Gastrocnemius medialis (tissue), 4 donors: ENCODE data around the gene PPP1R16B. TPM values are rescaled to one million over a fixed set of nuclear protein-coding genes. Genes with fewer than 3 reads are reported as not detected.

ENCODE experiments used
- ATAC-seq, 2 donors: fragments of 150-250 bp; one replicate each; pipeline ENCODE4 v1.9.1; 2016
- DNase-seq, 2 donors: peaks; one replicate each; pipeline ENCODE4 v3.0.0-alpha.2; 2019
- H3K27ac ChIP-seq, 4 donors: fragments of 200-600 bp; sonication (generic); 1 replicate in 1 of 4; 2 replicates in 3 of 4; pipeline ENCODE4 v1.5.1; 2016 to 2018; ENCODE audit warnings: mild to moderate bottlenecking in 2 of 4, moderate library complexity in 1 of 4
- H3K27me3 ChIP-seq, 3 donors: fragments of 200-600 bp; sonication (generic) in 2 of 3; 1 replicate in 1 of 3; 2 replicates in 2 of 3; pipeline versions ENCODE4 v1.5.1 to v1.6.0; 2016 to 2019; ENCODE audit warnings: mild to moderate bottlenecking in 1 of 3, moderate library complexity in 1 of 3
- H3K36me3 ChIP-seq, 2 donors: fragments of 200-600 bp; sonication (generic) in 1 of 2; one replicate each; pipeline ENCODE4 v1.5.1; 2017 to 2018
- H3K4me1 ChIP-seq, 2 donors: fragments of 200-600 bp; sonication (generic) in 1 of 2; one replicate each; pipeline ENCODE4 v1.5.1; 2016 to 2017; ENCODE audit warnings: mild to moderate bottlenecking in 2 of 2
- H3K4me3 ChIP-seq, 4 donors: fragments of 200-600 bp; sonication (generic) in 3 of 4; 1 replicate in 1 of 4; 2 replicates in 3 of 4; pipeline ENCODE4 v1.5.1; 2016 to 2019; ENCODE audit warnings: mild to moderate bottlenecking in 2 of 4
- H3K9me3 ChIP-seq, 3 donors: fragments of 200-600 bp; sonication (generic) in 2 of 3; 1 replicate in 1 of 3; 2 replicates in 2 of 3; pipeline ENCODE4 v1.5.1; 2016 to 2019
- CTCF ChIP-seq, 5 experiments: fragments of 450-650 bp in 3 of 5; fragments of 200-600 bp in 2 of 5; sonication (generic) in 2 of 5; IDR thresholded peaks in 4 of 5; conservative IDR thresholded peaks in 1 of 5; 1 replicate in 4 of 5; 2 replicates in 1 of 5; pipeline ENCODE4 v1.5.1; 2016 to 2019; ENCODE audit warnings: antibody characterized with exemption in 5 of 5, mild to moderate bottlenecking in 3 of 5, moderate library complexity in 3 of 5
- POLR2A ChIP-seq, 2 donors: fragments of 450-650 bp; IDR thresholded peaks; one replicate each; pipeline ENCODE4 v1.6.1; 2017; ENCODE audit warnings: antibody characterized with exemption in 2 of 2, mild to moderate bottlenecking in 2 of 2, moderate library complexity in 2 of 2
- in situ Hi-C, 4 donors: fragments of 200-750 bp; cut with MboI; loops; one replicate each; pipeline versions ENCODE4 v1.15.0 to v1.8.0; 2017; ENCODE audit warnings: low sequenced_read_pairs in 4 of 4
- intact Hi-C: fragments of 100-400 bp; cut with DNase I; formaldehyde crosslinking; loops from one replicate; pipeline ENCODE4 v1.15.1; 2023; ENCODE audit warnings: low total_unique reads
- total RNA-seq, 4 donors: library from RNA; depleted of rRNA; stranded (reverse); fragments of >200 nt; gene quantifications; one replicate each; pipeline versions ENCODE4 v1.1.0 to v1.2.3, GENCODE V29; 2016

PPP1R16B gene
- total RNA-seq, 4 donors from 2014 or later, result 0.16 to 2.4 (median 0.59) TPM

GRCh38 chr20:38830356-38830755, 24.9 kb downstream of the PPP1R16B start:
- ATAC-seq (no peak), DNase-seq (no peak)
- intact Hi-C loops (no loop called here), in situ Hi-C loops (no loop called here)
- H3K4me3 ChIP-seq, result no peak overlapping the region
- no peaks in the 10 kb centered on the region for H3K9me3 ChIP-seq
- TF ChIP-seq CTCF (IDR thresholded peaks at IDR 0.05 in 4 of 5, conservative IDR thresholded peaks at IDR 0.05 in 1 of 5) (no peak), POLR2A (IDR thresholded peaks at IDR 0.05) (no peak)
- no peaks in the 10 kb centered on the region for H3K36me3 ChIP-seq
- H3K27me3 ChIP-seq, result peaks cover 0 to 2% (median 0%) of the 10 kb centered on the region in 3 donors
- H3K4me1 ChIP-seq, result peaks cover 0 to 11% of the 10 kb centered on the region in 2 donors
- H3K27ac ChIP-seq, result no peak overlapping the region

- in situ Hi-C loops, result no loop called here
- H3K4me1 ChIP-seq, result peaks cover 0 to 5% of the 10 kb centered on the region in 2 donors
- DNase-seq, result no peak
- H3K36me3 ChIP-seq, result no peaks in the 10 kb centered on the region
- no peak overlapping the region for H3K4me3 ChIP-seq
- no peak overlapping the region for H3K27ac ChIP-seq
- TF ChIP-seq POLR2A (IDR thresholded peaks at IDR 0.05) (no peak), CTCF (IDR thresholded peaks at IDR 0.05 in 4 of 5, conservative IDR thresholded peaks at IDR 0.05 in 1 of 5) (no peak)
- intact Hi-C loops, result no loop called here
- no peak for ATAC-seq
- H3K27me3 ChIP-seq, result peaks cover 0 to 2% (median 0%) of the 10 kb centered on the region in 3 donors
- H3K9me3 ChIP-seq, result no peaks in the 10 kb centered on the region
These were observed 25.7 kb downstream of the PPP1R16B start for GRCh38 chr20:38831049-38831691.

- no peak overlapping the region for H3K4me3 ChIP-seq
- H3K36me3 ChIP-seq, result no peaks in the 10 kb centered on the region
- in situ Hi-C loops (no loop called here), intact Hi-C loops (no loop called here)
- peaks cover 0 to 2% (median 0%) of the 10 kb centered on the region in 3 donors for H3K27me3 ChIP-seq
- ATAC-seq (no peak), DNase-seq (no peak)
- no peaks in the 10 kb centered on the region for H3K4me1 ChIP-seq
- no peak overlapping the region for H3K27ac ChIP-seq
- no peaks in the 10 kb centered on the region for H3K9me3 ChIP-seq
- TF ChIP-seq POLR2A (IDR thresholded peaks at IDR 0.05) (no peak), CTCF (IDR thresholded peaks at IDR 0.05 in 4 of 5, conservative IDR thresholded peaks at IDR 0.05 in 1 of 5) (no peak)
These were observed 26.6 kb downstream of the PPP1R16B start for GRCh38 chr20:38831995-38832620.

- Histone ChIP-seq H3K9me3 (no peaks in the 10 kb centered on the region), H3K4me1 (no peaks in the 10 kb centered on the region), H3K4me3 (no peak overlapping the region), H3K27me3 (peaks cover 0 to 2% (median 0%) of the 10 kb centered on the region in 3 donors), H3K27ac (no peak overlapping the region), H3K36me3 (no peaks in the 10 kb centered on the region)
- TF ChIP-seq CTCF (IDR thresholded peaks at IDR 0.05 in 4 of 5, conservative IDR thresholded peaks at IDR 0.05 in 1 of 5), result no peak
- no peak for TF ChIP-seq POLR2A (IDR thresholded peaks at IDR 0.05)
- no peak for DNase-seq
- intact Hi-C loops (no loop called here), in situ Hi-C loops (no loop called here)
- no peak for ATAC-seq
These were observed 27.8 kb downstream of the PPP1R16B start for GRCh38 chr20:38833154-38833856.
